Gastrocnemius medialis (tissue), 4 donors: ENCODE measurements around the gene TINCR. TPM values are rescaled to one million over a fixed set of nuclear protein-coding genes. Genes with fewer than 3 reads are reported as not detected.

Experiments
- ATAC-seq, 2 donors: fragments of 150-250 bp; one replicate each; pipeline ENCODE4 v1.9.1; 2016
- DNase-seq, 2 donors: peaks; one replicate each; pipeline ENCODE4 v3.0.0-alpha.2; 2019
- H3K27ac ChIP-seq, 4 donors: fragments of 200-600 bp; sonication (generic); 1 replicate in 1 of 4; 2 replicates in 3 of 4; pipeline ENCODE4 v1.5.1; 2016 to 2018; ENCODE audit warnings: mild to moderate bottlenecking in 2 of 4, moderate library complexity in 1 of 4
- H3K27me3 ChIP-seq, 3 donors: fragments of 200-600 bp; sonication (generic) in 2 of 3; 1 replicate in 1 of 3; 2 replicates in 2 of 3; pipeline versions ENCODE4 v1.5.1 to v1.6.0; 2016 to 2019; ENCODE audit warnings: mild to moderate bottlenecking in 1 of 3, moderate library complexity in 1 of 3
- H3K36me3 ChIP-seq, 2 donors: fragments of 200-600 bp; sonication (generic) in 1 of 2; one replicate each; pipeline ENCODE4 v1.5.1; 2017 to 2018
- H3K4me1 ChIP-seq, 2 donors: fragments of 200-600 bp; sonication (generic) in 1 of 2; one replicate each; pipeline ENCODE4 v1.5.1; 2016 to 2017; ENCODE audit warnings: mild to moderate bottlenecking in 2 of 2
- H3K4me3 ChIP-seq, 4 donors: fragments of 200-600 bp; sonication (generic) in 3 of 4; 1 replicate in 1 of 4; 2 replicates in 3 of 4; pipeline ENCODE4 v1.5.1; 2016 to 2019; ENCODE audit warnings: mild to moderate bottlenecking in 2 of 4
- H3K9me3 ChIP-seq, 3 donors: fragments of 200-600 bp; sonication (generic) in 2 of 3; 1 replicate in 1 of 3; 2 replicates in 2 of 3; pipeline ENCODE4 v1.5.1; 2016 to 2019
- CTCF ChIP-seq, 5 experiments: fragments of 450-650 bp in 3 of 5; fragments of 200-600 bp in 2 of 5; sonication (generic) in 2 of 5; IDR thresholded peaks in 4 of 5; conservative IDR thresholded peaks in 1 of 5; 1 replicate in 4 of 5; 2 replicates in 1 of 5; pipeline ENCODE4 v1.5.1; 2016 to 2019; ENCODE audit warnings: antibody characterized with exemption in 5 of 5, mild to moderate bottlenecking in 3 of 5, moderate library complexity in 3 of 5
- POLR2A ChIP-seq, 2 donors: fragments of 450-650 bp; IDR thresholded peaks; one replicate each; pipeline ENCODE4 v1.6.1; 2017; ENCODE audit warnings: antibody characterized with exemption in 2 of 2, mild to moderate bottlenecking in 2 of 2, moderate library complexity in 2 of 2
- in situ Hi-C, 4 donors: fragments of 200-750 bp; cut with MboI; loops; one replicate each; pipeline versions ENCODE4 v1.15.0 to v1.8.0; 2017; ENCODE audit warnings: low sequenced_read_pairs in 4 of 4
- intact Hi-C: fragments of 100-400 bp; cut with DNase I; formaldehyde crosslinking; loops from one replicate; pipeline ENCODE4 v1.15.1; 2023; ENCODE audit warnings: low total_unique reads
- total RNA-seq, 4 donors: library from RNA; depleted of rRNA; stranded (reverse); fragments of >200 nt; gene quantifications; one replicate each; pipeline versions ENCODE4 v1.1.0 to v1.2.3, GENCODE V29; 2016

The TINCR gene
- total RNA-seq, 4 donors from 2014 or later: 0.10 TPM; not detected in 3

- H3K9me3 ChIP-seq: peaks cover 0 to 4% (median 0%) of the 10 kb centered on the region in 3 donors
- in situ Hi-C loops (no loop called here), intact Hi-C loops (no loop called here)
- no peak for DNase-seq
- peaks cover 35 to 56% (median 48%) of the 10 kb centered on the region in 3 donors for H3K27me3 ChIP-seq
- no peaks in the 10 kb centered on the region for H3K36me3 ChIP-seq
- H3K4me1 ChIP-seq: no peaks in the 10 kb centered on the region
- no peak for ATAC-seq
- TF ChIP-seq POLR2A (IDR thresholded peaks at IDR 0.05): no peak
- TF ChIP-seq CTCF (IDR thresholded peaks at IDR 0.05 in 4 of 5, conservative IDR thresholded peaks at IDR 0.05 in 1 of 5): no peak
- no peak overlapping the region for H3K27ac ChIP-seq
- H3K4me3 ChIP-seq: no peak overlapping the region
These were observed 7.6 kb downstream of the TINCR start for GRCh38 chr19:5560156-5560555.

GRCh38 chr19:5559804-5560133 lies 8.0 kb downstream of the TINCR start:
- Histone ChIP-seq H3K4me1 (no peaks in the 10 kb centered on the region), H3K4me3 (no peak overlapping the region), H3K27ac (no peak overlapping the region), H3K36me3 (no peaks in the 10 kb centered on the region), H3K27me3 (peaks cover 31 to 52% (median 45%) of the 10 kb centered on the region in 3 donors), H3K9me3 (peaks cover 0 to 4% (median 0%) of the 10 kb centered on the region in 3 donors)
- in situ Hi-C loops (no loop called here), intact Hi-C loops (no loop called here)
- TF ChIP-seq POLR2A (IDR thresholded peaks at IDR 0.05): no peak
- TF ChIP-seq CTCF (IDR thresholded peaks at IDR 0.05 in 4 of 5, conservative IDR thresholded peaks at IDR 0.05 in 1 of 5): no peak
- DNase-seq: no peak
- ATAC-seq: no peak

- Histone ChIP-seq H3K27me3 (peaks cover 25 to 44% (median 43%) of the 10 kb centered on the region in 3 donors), H3K27ac (no peak overlapping the region), H3K36me3 (no peaks in the 10 kb centered on the region), H3K4me3 (no peak overlapping the region), H3K9me3 (peaks cover 0 to 4% (median 0%) of the 10 kb centered on the region in 3 donors), H3K4me1 (no peaks in the 10 kb centered on the region)
- intact Hi-C loops: no loop called here
- ATAC-seq: no peak
- DNase-seq: no peak
- TF ChIP-seq POLR2A (IDR thresholded peaks at IDR 0.05): no peak
- in situ Hi-C loops: no loop called here
These were observed 9.6 kb downstream of the TINCR start for GRCh38 chr19:5558101-5558621.

GRCh38 chr19:5557691-5558090 lies 10.1 kb downstream of the TINCR start:
- intact Hi-C loops: no loop called here
- Histone ChIP-seq H3K27ac (no peak overlapping the region), H3K27me3 (peaks cover 20 to 40% (median 40%) of the 10 kb centered on the region in 3 donors), H3K36me3 (no peaks in the 10 kb centered on the region), H3K4me1 (no peaks in the 10 kb centered on the region), H3K4me3 (no peak overlapping the region), H3K9me3 (peaks cover 0 to 4% (median 0%) of the 10 kb centered on the region in 3 donors)
- in situ Hi-C loops: no loop called here
- DNase-seq (no peak), ATAC-seq (no peak)
- TF ChIP-seq POLR2A (IDR thresholded peaks at IDR 0.05) (no peak), CTCF (IDR thresholded peaks at IDR 0.05 in 4 of 5, conservative IDR thresholded peaks at IDR 0.05 in 1 of 5) (no peak)

GRCh38 chr19:5554828-5555227 lies 12.9 kb downstream of the TINCR start:
- Histone ChIP-seq H3K36me3 (no peaks in the 10 kb centered on the region), H3K27me3 (peaks cover 0 to 15% (median 13%) of the 10 kb centered on the region in 3 donors), H3K27ac (no peak overlapping the region), H3K4me3 (no peak overlapping the region), H3K4me1 (no peaks in the 10 kb centered on the region), H3K9me3 (no peaks in the 10 kb centered on the region)
- intact Hi-C loops: no loop called here
- TF ChIP-seq CTCF (IDR thresholded peaks at IDR 0.05 in 4 of 5, conservative IDR thresholded peaks at IDR 0.05 in 1 of 5) (no peak), POLR2A (IDR thresholded peaks at IDR 0.05) (no peak)
- DNase-seq: no peak
- no peak for ATAC-seq
- in situ Hi-C loops: no loop called here
